GOT3 (cell line): ENCODE results near the gene ACTL6A.
A peak's percentile ranks its signal among the peaks of the same experiment; 100 is the strongest.
"Not testable (repeated sequence)": the region's sequence is repeated elsewhere in the genome, so short reads cannot be mapped to it uniquely, and the experiment has no call there.

Experiments
- DNase-seq: peaks from one replicate; lab custom pipeline; 2025; ENCODE audit warnings: mixed read lengths; lab: John Stamatoyannopoulos, UW

The ACTL6A gene

GRCh38 chr3:179562591-179563270 lies at the start of gene ACTL6A:
ACTL6A (plus strand) TSS chr3:179562926; CDS start chr3:179563093, 167 bp downstream.
- peak; percentile 99 for DNase-seq

DNA sequence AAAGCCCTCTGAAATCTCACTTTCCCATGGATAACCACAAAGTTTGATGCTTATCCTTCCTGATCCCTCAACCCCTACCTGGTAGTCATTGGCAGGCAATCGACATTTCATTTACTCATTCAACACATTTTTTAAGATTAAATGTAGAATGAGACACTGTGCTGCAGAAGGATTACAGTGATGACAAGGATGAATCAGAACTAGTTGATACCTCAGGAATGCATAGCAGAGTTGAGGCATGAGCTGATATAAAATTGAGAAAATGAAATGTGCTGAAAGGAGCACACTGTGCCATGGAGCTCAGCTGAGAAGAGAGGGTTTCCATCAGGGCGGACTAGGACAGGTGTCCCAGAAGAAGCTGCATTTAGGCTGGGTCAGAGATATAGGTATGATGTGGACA lies 48.9 kb upstream of the ACTL6A start:
- no peak for DNase-seq

DNA sequence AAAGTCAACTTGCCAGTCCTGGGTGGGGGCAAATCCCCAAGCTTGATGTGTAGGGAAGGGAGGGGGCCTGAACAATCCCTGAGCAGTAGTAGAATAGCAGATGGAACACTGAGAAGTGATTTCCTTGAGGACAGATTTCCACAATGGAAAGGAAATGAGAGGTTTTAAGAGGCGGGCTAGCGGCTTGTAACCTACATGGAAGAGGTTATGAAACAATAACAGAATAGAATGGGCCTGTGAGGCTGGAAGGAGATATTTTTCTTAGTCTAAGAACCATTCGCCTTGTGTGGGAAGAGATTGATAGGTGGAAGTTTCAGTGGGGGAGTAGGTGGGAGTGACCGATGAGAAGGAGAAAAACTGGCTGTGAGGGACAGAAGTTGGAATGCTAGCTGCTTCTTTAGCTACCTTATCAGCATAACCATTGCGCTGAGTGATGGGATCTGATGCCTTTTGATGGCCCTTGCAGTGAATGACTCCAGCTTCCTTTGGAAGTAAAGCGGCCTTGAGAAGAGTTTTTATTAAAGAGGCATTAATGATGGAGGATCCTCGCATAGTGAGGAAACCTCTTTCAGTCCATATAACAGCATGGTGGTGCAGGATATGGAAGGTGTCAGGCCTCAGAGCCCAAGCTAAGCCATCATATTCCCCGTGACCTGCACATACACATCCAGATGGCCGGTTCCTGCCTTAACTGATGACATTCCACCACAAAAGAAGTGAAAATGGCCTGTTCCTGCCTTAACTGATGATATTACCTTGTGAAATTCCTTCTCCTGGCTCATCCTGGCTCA lies 46.1 kb upstream of the ACTL6A start:
- DNase-seq: not testable (repeated sequence)

GRCh38 chr3:179526482-179526881 lies 36.2 kb upstream of the ACTL6A start:
- no peak for DNase-seq

DNA sequence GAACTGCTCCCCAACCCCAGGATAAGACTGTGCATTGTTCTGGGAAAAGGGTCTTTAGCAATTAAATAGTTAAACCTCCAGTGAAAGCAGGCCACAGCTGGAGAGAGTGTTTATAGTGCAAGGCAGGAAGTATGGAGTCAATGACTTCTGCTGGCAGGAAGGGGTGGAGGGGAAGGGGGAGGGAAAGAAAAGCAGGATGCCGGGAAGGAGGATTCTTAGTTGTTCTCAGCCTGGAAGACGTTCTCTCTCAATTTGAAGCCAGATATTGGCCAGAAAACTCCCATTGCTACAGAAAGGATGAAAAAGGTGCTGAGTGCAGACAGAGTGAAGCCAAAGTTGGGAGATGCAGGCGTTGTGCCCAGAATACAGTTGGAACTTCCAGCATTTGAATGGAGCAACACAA lies 35.7 kb upstream of the ACTL6A start:
- DNase-seq: no peak

DNA sequence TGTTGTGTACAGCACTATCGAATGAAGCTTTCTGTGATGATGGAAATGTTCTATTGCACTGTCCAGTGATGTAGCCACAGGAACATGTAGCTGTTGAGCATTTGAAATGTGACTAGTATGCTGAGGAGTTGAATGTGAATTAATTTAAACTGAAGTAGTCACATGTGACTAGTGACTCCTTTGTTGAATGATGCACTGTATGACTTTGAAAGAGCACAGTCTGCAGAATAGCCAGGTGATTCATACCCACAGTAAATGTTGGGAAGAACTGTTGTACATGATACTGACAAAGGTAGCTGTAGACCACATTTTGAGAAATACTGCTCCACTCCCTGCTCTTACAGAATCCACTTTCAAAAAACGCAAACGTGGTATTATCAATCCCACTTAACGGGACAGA lies 34.0 kb upstream of the ACTL6A start:
- no peak for DNase-seq

- no peak for DNase-seq
Measured at GRCh38 chr3:179531576-179531975, 31.1 kb upstream of the ACTL6A start.

DNA sequence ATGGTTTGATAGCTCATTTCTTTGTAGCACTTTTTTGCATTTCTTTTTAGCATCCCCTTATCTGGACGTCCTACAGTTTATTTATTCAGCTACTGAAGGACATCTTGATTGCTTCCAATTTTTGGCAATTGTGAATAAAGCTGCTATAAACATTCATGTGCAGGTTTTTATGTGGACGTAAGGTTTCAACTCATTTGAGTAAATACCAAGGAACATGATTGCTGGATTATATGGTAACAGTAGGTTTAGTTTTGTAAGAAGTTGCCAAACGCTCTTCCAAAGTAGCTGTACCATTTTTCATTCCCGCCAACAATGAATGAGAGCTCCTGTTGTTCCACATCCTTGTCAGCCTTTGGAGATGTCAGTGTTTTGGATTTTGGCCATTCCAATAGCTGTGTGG lies 29.5 kb upstream of the ACTL6A start:
- no peak for DNase-seq

DNA sequence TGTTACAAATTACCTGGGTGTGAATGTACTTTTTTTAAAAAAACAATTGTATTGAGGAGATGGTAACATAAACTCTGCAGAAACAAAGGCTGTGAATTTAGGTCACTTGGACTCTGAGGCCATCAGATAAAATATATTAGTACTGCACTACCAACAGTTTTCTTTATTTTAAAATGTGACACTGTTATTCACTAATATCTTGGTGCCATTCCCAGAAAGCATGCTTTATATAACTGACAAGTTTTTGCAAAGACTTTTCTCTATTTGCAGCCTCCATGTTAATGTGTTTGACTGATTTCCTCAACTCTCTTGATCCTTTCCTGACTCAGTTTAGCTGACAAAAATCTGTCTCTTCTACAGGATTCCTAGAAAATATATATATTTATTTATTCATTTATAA lies 26.5 kb upstream of the ACTL6A start:
- no peak for DNase-seq

DNA sequence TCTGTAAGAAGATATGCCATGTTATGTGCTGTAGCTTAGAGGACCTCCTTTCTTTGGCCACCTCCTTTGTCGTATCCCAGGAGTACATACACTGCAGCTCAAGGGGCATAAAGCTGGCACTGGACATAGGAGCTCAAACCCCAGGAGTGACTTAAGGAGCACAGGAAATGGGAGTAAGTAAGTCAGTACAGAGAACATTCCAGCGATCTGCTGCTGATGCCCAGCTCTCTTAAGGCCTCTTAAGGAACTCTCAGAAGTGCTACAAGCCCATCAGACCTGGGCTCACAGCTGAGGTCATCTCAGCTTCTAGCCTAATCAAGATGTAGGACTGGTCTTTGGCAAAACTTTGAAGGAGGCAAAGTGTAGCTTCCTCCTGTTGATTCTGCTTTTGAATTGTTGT lies 21.6 kb upstream of the ACTL6A start:
- no peak for DNase-seq

- DNase-seq: no peak
Measured at GRCh38 chr3:179541596-179541995, 21.1 kb upstream of the ACTL6A start.

DNA sequence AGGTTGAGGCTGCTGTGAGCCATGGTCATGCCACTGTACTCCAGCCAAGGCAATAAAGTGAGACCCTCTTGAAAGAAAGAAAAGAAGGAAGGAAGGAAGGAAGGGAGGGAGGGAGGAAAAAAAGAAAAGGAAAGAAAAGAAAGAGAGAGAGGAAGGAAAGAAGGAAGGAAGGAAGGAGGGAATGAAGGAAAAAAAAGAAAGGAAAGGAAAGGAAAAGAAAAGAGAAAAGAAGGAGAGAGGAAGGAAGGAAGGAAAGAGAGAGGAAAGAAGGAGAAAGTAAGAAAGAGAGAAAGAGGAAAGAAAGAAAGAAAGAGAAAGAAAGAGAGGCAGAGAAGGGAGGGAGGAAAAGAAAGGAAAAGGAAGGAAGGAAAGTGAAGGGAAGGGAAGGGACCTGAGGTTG lies 20.4 kb upstream of the ACTL6A start:
- no peak for DNase-seq

DNA sequence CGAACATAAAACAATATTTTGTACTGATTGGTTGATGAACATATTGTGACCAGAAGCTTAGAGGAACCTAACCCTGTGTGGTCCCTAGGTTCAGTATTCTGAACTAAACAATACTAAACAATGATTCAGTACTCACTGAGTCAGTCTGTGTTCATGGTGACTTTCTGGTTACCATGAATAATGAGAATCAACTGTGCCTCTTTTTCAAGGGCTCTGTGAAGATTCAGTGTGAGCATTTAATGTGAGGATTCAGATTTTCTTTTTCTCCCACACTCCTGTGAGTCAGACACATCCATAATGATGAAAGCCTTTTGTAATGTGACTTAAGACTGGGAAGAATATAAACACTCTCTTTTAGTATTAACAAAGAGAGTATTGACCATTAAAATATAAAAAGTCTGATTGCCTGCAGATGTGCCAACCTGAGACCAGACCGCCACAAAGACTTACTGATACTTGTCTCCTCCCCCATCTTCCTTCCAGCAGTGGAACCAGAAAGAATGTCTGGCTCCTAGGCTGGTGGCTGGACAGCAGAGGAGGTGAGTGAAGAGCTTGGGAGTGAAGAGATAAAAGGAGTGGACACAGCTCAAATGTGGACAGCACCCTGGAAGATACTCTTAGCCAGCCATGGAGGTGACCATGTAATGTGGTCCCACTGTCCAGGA lies 17.6 kb upstream of the ACTL6A start:
- no peak for DNase-seq

- DNase-seq: no peak
Measured at GRCh38 chr3:179546814-179547241, 15.9 kb upstream of the ACTL6A start.

DNA sequence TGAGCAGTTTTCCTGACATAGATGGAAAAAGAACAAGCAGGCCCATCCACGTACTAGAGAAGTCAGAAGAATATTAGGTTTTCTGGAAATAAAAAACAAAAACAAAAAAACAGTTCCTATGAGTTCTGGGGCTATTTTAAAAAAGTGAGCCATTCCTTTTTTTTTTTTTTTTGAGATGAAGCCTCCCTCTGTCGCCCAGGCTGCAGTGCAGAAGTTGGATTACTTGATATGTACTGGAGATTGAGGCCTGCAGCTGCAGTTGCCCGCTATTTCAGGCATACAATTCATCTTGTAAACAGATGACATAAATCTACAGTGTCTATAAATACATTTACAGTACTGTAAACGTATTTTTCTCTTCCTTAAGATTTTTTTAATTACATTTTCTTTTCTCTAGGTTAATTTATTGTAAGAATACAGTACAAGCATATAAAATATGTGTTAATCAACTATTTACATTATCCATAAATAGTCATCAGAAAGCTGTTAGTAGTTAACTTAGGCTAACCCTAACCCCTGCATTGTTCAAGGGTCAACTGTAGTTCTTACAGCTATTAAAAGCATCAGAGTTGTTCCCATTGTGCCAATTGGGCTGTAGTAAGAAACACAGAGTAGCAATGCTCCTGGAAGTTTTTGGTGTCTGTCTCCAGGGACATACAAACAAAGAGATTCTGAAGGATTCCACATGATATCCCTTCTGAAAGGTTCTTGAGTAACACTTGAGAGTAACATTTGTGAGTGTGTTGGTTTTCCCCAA lies 11.2 kb upstream of the ACTL6A start:
- no peak for DNase-seq

- no peak for DNase-seq
Measured at GRCh38 chr3:179558742-179559364, 3.9 kb upstream of the ACTL6A start.

DNA sequence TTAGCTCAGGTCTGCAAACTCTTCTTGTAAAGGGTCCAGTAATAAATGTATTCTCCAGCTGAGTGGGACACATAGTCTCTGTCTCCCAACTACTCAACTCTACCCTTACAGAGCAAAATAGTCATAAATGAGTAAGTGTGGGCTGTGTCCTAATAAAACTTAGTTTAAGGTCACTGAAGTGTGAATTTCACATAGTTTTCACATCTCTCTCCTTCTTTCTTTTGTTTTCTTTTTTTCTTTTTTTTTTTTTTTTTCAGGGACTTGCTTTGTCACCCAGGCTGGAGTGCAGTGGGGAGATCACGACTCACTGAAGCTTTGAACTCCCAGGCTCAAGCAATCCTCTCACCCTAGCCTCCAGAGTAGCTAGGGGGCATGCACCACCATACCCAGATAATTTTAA lies 1.9 kb upstream of the ACTL6A start:
- no peak for DNase-seq

- peak; percentile 41 for DNase-seq
Measured at GRCh38 chr3:179563271-179563783, 601 bp downstream of the ACTL6A start.

GRCh38 chr3:179565496-179565895 lies 2.8 kb downstream of the ACTL6A start:
- DNase-seq: no peak

- no peak for DNase-seq
Measured at GRCh38 chr3:179580992-179581391, 18.3 kb downstream of the ACTL6A start.

DNA sequence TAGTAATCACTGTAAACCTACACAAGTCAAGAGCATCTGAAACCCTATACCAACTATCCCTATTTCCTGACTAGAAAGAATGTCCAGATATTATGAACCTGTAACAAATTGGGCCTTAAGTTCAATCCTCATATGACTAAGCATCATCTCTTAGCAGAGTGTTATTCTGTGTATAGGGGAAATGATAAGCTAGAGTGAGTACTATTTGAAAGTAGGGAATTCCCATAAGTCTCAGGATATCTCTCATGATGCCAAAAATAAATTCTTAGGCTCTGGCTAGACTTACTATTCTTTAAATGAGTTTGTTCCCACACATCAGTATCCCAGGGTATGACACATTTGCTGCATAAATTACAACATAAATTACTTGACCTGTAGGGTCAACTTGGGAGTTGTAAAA lies 26.4 kb downstream of the ACTL6A start:
- no peak for DNase-seq

- no peak for DNase-seq
Measured at GRCh38 chr3:179590669-179591068, 27.9 kb downstream of the ACTL6A start.
